Retinal pigment epithelial cell (primary cell): ENCODE measurements around the gene CEP97.

ENCODE experiments used
- DNase-seq: peaks from one replicate; pipeline ENCODE4 v3.0.0-alpha.2; 2010; ENCODE audit warnings: low read depth
- H3K4me3 ChIP-seq: 2 replicates; pipeline ENCODE4 v1.5.1; 2011; ENCODE audit warnings: mild to moderate bottlenecking, low read length, control low read depth, moderate library complexity
- TF ChIP-seq, protein P1 (sequence below): conservative IDR thresholded peaks from 2 replicates; pipeline ENCODE4 v1.5.1; 2011; ENCODE audit warnings: low read depth, low read length, control low read depth, inconsistent platforms

CEP97 gene

DNA sequence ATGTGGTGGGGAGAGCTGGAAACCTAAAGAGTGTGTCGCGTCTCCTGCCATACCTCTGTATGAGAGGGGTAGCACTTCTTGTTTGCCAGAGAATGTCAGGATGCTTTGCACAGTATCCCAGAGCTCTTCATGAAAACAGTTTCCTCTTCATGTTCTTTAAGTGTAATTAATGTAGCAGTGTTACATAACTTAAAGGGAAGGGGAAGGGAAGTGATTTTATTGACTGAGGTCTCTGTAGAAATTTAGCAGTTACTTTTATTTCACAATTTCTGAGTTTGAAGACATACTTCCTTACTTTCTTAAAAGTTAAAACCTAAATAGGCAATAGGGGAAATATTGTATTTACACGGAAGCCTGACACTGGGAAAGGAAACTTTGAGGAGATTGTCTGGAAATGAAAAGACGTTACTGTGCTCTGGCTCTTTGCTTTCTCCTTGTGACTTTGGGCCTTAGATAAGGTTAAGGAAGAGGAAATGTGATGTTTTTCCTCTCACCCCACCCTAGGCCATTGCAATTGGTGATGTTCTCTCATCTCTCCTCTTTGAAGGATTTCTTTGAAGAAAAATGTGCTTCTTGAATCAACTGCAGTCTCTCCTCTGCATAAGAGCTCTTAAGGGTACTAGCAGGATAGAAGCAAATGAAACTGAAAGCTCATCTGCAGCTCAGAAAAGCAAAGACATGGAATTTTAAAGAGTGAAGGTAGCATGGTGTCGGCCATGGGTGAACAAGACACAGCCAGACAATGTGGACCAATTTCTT lies 60.6 kb downstream of the CEP97 start:
- TF ChIP-seq, protein P1, sequence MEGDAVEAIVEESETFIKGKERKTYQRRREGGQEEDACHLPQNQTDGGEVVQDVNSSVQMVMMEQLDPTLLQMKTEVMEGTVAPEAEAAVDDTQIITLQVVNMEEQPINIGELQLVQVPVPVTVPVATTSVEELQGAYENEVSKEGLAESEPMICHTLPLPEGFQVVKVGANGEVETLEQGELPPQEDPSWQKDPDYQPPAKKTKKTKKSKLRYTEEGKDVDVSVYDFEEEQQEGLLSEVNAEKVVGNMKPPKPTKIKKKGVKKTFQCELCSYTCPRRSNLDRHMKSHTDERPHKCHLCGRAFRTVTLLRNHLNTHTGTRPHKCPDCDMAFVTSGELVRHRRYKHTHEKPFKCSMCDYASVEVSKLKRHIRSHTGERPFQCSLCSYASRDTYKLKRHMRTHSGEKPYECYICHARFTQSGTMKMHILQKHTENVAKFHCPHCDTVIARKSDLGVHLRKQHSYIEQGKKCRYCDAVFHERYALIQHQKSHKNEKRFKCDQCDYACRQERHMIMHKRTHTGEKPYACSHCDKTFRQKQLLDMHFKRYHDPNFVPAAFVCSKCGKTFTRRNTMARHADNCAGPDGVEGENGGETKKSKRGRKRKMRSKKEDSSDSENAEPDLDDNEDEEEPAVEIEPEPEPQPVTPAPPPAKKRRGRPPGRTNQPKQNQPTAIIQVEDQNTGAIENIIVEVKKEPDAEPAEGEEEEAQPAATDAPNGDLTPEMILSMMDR = no peak
- no peak overlapping the region for H3K4me3 ChIP-seq

DNA sequence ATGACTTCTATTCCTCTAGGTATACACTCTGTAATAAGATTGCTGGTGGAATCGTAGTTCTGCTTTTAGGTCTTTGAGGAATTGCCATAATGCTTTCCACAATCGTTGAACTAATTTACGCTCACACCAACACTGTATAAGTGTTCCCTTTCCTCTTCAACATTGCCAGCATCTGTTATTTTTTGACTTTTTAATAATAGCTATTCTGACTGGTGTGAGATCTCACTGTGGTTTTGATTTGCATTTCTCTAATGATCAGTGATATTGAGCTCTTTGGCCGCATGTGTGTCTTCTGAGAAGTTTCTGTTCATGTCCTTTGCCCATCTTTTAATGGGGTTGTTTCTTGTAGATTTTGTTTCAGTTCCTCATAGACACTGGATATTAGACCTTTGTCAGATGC lies 67.4 kb downstream of the CEP97 start:
- no peak for DNase-seq
- H3K4me3 ChIP-seq = no peak overlapping the region
- TF ChIP-seq, protein P1 = no peak

More for the DNA sequence above, 60.6 kb downstream of the CEP97 start:
- DNase-seq = no peak

DNA sequence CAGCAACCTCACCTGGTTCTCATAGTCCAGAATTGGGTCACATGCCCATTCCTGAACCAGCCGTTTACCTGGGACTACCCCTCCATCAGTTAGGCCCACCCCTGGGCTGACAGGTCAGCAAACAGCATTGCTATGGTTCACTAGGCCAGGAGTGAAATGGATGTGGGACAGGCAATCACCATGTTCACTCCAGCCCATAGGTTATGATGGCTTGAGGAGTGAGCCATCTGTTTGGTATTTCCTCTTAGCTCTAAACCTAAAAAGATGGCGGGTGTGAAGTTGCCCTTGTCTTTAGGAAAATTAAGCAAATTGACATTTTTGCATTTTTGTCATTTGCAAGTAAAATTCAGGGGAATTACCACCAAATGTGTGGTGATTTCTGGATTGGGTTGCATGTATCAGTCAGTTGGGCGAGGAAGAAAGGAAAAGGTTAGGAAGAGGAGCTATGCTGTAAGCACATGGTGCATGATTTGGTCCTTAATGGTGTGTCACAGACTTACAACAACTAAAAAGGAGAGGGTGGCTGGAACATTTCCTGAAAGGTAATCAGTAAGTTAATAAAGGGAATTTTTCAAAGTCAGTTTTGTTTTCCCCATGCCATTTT lies 71.8 kb downstream of the CEP97 start:
- DNase-seq = no peak
- TF ChIP-seq, protein P1 = no peak
- H3K4me3 ChIP-seq = no peak overlapping the region

DNA sequence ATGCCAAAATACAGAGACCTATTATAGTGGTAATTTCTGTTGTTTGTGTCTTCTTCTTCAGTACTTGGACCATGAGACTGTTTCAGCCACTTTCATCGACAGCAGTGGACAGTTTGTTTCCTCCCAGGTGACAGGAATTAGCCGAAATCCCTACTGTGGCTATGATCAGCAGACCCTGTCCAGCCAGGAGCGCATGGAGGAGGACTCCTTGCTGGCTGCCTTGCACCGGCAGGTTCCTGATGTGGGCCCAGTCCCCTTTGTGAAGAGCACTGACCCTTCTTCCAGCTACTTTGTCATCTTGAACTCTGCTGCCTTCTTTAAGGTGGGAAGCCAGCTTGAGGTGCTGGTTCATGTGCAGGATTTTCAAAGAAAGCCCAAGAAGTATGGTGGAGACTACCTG lies 76.8 kb downstream of the CEP97 start:
- TF ChIP-seq, protein P1 = no peak
- H3K4me3 ChIP-seq = no peak overlapping the region
- DNase-seq = no peak

DNA sequence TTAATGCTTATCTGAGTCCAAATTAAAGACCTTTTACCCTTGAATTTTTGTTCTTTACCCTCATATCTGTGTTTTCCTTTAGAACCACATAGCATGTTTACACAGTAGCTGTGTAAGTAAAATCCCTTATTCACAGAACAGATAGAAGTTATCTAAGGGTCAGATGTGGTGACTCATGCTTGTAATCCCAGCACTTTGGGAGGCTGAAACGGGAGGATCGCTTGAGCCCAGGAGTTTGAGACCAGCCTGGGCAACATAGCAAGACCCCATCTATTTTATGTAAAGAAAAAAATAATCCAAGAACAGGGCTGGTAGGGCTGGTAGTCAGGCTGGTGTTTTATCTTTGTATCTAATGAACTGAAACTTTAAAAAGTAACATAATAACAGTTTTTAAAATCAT lies 77.8 kb downstream of the CEP97 start:
- no peak overlapping the region for H3K4me3 ChIP-seq
- TF ChIP-seq, protein P1 = no peak
- no peak for DNase-seq

DNA sequence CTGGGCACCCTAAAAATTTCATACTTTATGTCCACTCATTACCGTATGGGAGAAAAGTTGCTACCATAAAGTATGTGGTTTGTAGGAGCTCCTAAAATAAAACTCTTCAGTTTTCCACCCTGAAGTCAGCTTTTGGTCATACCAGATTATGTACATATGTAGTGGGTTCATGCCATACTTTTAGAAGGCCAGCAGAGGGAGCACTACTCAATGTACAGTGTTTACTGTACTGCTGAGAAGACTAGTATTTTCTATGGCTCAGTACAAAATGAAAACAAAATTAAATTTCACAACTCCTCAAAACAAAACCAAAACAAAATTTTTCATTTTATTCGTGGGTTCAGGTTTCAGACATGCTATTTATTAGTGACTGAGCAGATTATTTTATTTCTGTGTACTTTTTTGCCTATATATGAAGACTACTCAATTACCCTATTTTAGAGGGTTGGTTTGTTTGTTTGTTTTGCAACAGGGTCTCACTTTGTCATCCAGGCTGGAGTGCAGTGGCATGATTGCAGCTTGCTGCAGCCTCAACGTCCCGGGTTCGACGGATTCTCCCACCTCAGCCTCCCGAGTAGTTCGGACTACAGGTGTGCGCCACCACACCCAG lies 78.9 kb downstream of the CEP97 start:
- H3K4me3 ChIP-seq = no peak overlapping the region
- DNase-seq = no peak
- TF ChIP-seq, protein P1 = peak; percentile 87
